Measurements from ENCODE around the gene KCNK6.

The KCNK6 gene

DNA sequence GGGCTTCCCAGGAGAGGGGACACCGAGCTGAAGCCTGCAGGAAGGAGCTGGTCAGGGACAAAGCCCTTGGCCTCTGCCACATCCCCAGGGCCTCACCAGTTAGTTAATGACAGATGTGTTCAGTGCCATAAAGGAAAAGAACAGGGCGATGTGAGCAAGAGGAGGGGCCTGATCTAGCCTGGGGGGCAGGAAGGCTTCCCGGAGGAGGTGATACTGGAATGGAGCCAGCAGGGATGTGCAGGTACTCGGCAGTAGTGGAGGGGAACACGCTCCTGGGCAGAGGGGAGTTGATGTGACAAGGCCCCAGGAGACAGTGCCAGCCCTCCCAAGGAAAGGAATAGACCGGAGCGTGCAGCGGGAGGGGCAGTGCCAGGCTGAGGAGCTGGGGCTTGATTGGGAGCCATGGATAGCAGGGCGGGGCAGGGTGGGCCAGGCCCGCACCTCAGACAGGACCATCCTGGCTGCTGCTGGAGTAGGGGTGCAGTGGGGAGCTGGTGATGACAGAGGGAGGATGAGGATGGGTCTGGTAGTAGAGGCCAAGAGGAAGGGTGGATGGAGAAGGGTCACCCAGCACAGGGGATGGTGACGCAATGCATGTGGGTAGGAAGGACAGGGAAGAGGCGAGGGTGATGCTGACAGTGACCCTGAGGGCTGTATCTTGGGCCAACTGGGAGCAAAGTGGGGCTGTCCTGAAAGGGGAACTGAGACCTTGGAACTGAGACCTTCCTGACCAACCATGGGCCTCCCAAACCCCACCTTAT, 11.5 kb upstream of the KCNK6 start:
- peaks cover 9% of the 10 kb centered on the region for H3K4me1 Mint-ChIP-seq (ENCODE audit: low read depth)
- no peaks in the 10 kb centered on the region for H3K9me3 Mint-ChIP-seq
- H3K4me3 Mint-ChIP-seq: no peak overlapping the region
- H3K27ac Mint-ChIP-seq: no peak overlapping the region
- H3K36me3 Mint-ChIP-seq (ENCODE audit: low read depth): peaks cover 18% of the 10 kb centered on the region
- H3K27me3 Mint-ChIP-seq (ENCODE audit: low read depth): no peaks in the 10 kb centered on the region

DNA sequence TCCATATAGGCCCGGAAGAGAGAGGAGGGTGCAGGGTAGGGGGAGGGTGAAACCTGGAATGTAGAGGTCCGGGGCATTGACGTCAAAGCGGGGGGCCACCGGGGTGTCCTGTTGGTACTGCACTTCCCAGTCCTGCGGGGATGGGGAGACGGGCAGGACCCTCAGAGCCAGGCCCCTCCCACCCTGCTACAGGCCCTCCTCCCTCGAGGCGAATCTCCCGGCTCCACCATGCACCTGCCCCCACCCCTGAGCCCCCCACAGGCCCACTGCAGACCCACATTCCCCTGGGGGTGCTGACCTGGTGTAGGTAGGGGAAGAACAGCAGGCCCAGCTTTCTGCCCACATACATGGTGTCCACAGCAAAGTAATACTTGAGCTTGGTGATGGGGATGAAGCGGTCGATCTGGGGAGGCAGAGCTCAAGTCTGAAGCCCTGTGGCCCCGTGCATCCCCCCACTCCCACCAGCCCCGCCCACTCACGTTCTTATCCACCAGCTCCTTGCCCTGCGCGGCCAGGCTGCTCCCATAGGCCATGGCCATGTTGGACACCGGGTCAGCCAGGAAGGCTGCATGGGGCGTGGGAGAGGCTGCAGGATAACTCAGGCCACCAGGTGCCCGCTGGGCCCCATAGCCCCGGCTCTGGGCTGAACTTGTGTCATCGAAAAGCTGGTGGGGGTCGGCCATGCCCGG, 10.6 kb upstream of the KCNK6 start:
- Mint-ChIP-seq H3K27me3 (ENCODE audit: low read depth) (no peaks in the 10 kb centered on the region), H3K27ac (no peak overlapping the region), H3K4me1 (ENCODE audit: low read depth) (peaks cover 9% of the 10 kb centered on the region), H3K36me3 (ENCODE audit: low read depth) (peaks cover 18% of the 10 kb centered on the region), H3K4me3 (no peak overlapping the region), H3K9me3 (no peaks in the 10 kb centered on the region)

DNA sequence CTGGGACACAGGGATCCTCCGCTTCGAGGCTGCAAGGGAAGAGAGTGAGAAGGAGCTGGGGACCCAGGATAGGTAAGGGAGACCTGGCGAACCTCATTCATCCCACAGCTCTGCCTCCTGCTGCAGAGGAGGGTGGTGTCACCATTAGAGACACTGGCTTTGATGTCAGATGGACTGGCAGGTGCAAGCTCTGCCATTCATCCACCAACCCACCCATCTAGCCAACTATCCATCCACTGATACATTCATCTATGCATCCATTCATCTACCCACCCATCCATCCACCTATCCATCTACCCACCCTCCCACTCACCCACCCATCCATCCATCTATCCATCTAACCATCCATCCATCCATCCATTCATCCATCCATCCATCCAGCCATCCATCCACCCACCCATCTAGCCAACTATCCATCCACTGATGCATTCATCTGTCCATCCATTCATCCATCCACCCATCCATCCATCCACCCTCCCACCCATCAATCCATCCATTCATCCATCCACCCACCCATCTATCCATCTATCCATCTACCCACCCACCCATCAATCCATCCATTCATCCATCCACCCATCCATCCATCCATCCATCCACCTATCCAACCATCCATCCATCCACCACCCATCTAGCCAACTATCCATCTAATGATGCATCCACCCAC, 9.9 kb upstream of the KCNK6 start:
- Mint-ChIP-seq H3K4me3 (no peak overlapping the region), H3K27me3 (ENCODE audit: low read depth) (no peaks in the 10 kb centered on the region), H3K36me3 (ENCODE audit: low read depth) (peaks cover 18% of the 10 kb centered on the region), H3K4me1 (ENCODE audit: low read depth) (peaks cover 11% of the 10 kb centered on the region), H3K9me3 (no peaks in the 10 kb centered on the region), H3K27ac (no peak overlapping the region)

DNA sequence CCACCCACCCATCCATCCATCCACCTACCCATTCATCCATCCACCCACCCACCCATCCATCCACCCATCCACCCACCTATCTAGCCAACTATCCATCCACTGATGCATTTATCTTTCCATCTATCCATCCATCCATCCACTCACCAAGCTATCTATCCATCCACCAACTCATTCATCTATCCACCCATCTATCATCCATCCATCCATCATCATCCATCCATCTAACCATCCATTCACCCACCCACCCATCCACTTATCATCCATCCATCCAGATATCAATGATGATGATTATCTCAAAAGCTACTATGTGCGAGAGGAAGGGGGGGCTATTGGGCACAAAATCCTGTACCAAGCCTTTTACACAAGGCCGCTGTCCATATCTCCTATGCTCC, 9.4 kb upstream of the KCNK6 start:
- Mint-ChIP-seq H3K36me3 (ENCODE audit: low read depth) (peaks cover 19% of the 10 kb centered on the region), H3K27me3 (ENCODE audit: low read depth) (no peaks in the 10 kb centered on the region), H3K27ac (no peak overlapping the region), H3K4me3 (no peak overlapping the region), H3K9me3 (no peaks in the 10 kb centered on the region), H3K4me1 (ENCODE audit: low read depth) (peaks cover 15% of the 10 kb centered on the region)

DNA sequence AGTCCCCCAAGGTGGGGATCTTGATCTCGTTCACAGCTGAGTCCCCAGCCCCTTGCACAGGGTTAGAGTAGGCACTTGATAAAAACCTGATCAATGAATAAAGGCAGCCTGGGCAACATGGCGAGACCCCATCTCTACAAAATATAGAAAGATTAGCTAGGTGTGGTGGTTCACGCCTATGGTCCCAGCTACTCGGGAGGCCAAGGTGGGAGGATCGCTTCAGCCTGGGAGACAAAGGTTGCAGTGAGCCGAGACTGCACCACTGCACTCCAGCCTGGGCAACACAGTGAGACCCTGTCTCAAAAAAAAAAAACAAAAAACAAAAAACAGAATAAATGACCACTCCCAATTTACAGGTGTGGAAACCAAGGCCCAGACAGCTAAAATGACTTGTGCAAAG, 8.7 kb upstream of the KCNK6 start:
- no peak overlapping the region for H3K27ac Mint-ChIP-seq
- H3K4me3 Mint-ChIP-seq: no peak overlapping the region
- peaks cover 15% of the 10 kb centered on the region for H3K4me1 Mint-ChIP-seq (ENCODE audit: low read depth)
- H3K27me3 Mint-ChIP-seq (ENCODE audit: low read depth): no peaks in the 10 kb centered on the region
- H3K9me3 Mint-ChIP-seq: no peaks in the 10 kb centered on the region
- peaks cover 19% of the 10 kb centered on the region for H3K36me3 Mint-ChIP-seq (ENCODE audit: low read depth)

DNA sequence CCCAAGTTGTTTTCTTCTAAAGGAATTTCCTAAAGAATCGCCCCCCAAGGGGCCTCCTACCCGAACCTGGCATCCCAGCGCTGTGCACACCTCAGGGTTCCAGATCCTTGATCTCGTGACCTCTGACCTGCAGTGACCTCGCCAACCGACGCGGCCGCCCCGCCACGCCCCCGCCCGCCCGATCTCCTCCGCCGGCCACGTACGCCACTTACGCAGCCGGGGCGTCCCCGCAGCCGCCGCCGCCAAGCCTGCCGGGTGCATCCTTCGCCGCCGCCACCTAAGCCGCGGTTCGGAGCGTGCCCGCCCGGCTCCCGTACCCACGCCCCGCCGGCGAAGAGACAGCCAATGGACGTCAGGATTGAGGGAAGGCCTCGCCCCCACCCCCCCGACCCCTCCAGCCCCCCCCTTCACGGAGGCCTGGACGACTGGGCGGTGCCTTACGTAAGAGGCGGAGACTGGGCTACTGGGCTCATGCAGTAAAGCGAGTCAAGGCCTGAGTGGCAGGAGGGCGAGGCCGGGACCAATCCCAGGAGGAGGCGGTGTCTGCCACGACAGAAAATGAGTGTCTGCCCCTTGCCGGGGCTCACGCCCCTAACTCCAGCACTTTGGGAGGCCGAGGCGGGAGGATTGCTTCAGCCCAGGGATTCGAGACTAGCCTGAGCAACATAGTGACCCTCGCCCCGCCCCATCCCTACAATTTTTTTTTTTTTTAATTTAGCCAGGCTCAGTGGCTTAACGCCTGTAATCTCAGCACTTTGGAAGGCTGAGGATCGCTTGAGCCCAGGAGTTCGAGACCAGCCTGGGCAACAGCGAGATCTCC, 3.8 kb upstream of the KCNK6 start, which contains the start of gene YIF1B:
Gene YIF1B, minus strand, starts transcription at position 291 of the 820 bp plus-strand sequence. Its CDS starts 30 bp downstream, at position 261.
- Mint-ChIP-seq H3K9me3 (no peaks in the 10 kb centered on the region), H3K36me3 (ENCODE audit: low read depth) (peaks cover 4% of the 10 kb centered on the region), H3K27ac (peak within 1 kb of the TSS; percentile 94), H3K4me3 (peak within 1 kb of the TSS; percentile 91), H3K4me1 (ENCODE audit: low read depth) (peaks cover 45% of the 10 kb centered on the region), H3K27me3 (ENCODE audit: low read depth) (no peaks in the 10 kb centered on the region)

DNA sequence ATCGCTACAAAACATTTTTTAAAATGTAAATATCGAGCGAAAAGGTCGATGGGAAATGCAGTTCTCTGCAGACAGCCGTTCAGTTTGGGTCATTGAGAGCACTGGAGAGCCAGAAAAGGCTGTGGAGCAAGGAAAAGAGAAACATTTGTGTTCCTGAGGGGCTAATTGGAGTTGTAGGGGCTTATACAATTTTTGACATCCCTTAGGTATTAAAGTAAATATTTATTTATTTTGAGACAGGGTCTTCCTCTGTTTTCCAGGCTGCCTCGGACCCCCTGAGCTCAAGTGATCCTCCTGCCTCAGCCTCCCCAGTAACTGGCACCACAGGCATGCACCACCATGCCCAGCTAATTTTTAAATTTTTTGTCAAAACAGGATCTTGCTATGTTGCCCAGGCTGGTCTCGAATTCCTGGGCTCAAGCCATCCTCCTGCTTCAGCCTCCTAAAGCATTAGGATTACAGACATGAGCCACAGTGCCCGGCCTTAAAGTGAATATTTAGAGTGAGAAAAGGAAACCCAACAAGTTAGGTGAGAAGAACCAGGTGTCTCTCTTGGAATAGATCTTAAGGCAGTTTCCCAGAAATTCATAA, 3.1 kb upstream of the KCNK6 start:
- peaks cover 50% of the 10 kb centered on the region for H3K4me1 Mint-ChIP-seq (ENCODE audit: low read depth)
- H3K4me3 Mint-ChIP-seq: peak overlapping the region; percentile 91
- peaks cover 1% of the 10 kb centered on the region for H3K36me3 Mint-ChIP-seq (ENCODE audit: low read depth)
- no peaks in the 10 kb centered on the region for H3K9me3 Mint-ChIP-seq
- H3K27ac Mint-ChIP-seq: peak overlapping the region; percentile 91
- H3K27me3 Mint-ChIP-seq (ENCODE audit: low read depth): no peaks in the 10 kb centered on the region

DNA sequence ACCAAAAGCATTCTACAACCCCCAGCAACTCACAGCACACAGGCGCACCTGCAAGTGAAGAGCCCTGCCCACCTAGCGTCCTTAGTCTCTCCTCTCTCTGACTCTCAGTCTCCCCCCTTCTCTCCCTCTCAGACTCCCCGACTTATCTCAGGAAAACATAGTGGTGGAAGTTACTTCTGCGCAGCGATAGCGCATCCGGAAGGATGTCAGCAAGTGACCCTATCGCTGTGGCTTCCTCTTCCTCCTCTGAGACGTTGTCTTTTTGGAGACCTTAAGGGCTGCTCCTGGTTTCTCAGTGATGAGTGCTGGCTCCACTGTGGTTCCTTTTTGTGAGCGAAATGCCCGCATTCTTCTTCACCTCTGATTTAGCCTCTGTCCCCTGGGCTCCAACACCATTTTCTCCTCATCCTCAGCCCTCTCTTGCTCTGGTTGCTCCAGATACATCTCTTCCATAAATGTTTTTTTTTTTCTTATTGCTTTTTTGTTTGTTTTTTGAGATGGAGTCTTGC, 2.5 kb upstream of the KCNK6 start:
- peak overlapping the region; percentile 91 for H3K4me3 Mint-ChIP-seq
- H3K4me1 Mint-ChIP-seq (ENCODE audit: low read depth): peaks cover 56% of the 10 kb centered on the region
- no peaks in the 10 kb centered on the region for H3K9me3 Mint-ChIP-seq
- H3K27ac Mint-ChIP-seq: peak overlapping the region; percentile 91
- H3K27me3 Mint-ChIP-seq (ENCODE audit: low read depth): no peaks in the 10 kb centered on the region
- H3K36me3 Mint-ChIP-seq (ENCODE audit: low read depth): peaks cover 1% of the 10 kb centered on the region

DNA sequence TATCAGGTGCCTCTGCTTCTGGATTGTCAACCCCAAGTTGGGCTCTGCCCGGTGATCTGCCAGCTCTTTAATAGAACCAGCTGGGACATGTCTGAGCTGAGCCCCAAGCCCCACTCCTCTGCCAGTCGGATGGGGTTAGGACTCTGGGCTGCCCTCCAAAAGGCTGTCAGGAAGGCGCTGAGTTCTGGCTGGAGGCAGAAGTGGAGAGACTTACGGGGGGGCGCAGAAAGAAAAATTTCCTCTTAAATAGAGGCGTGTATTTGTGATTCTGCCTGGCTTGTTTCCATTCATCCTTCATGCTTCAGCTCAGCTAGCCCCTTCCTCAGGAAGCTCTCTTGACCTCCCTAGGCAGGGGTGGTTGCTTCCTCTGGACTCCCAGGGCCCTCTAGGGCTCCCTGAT, 985 bp upstream of the KCNK6 start:
- H3K36me3 Mint-ChIP-seq (ENCODE audit: low read depth): peaks cover 1% of the 10 kb centered on the region
- H3K9me3 Mint-ChIP-seq: no peaks in the 10 kb centered on the region
- peak overlapping the region; percentile 57 for H3K27ac Mint-ChIP-seq
- peaks cover 56% of the 10 kb centered on the region for H3K4me1 Mint-ChIP-seq (ENCODE audit: low read depth)
- H3K27me3 Mint-ChIP-seq (ENCODE audit: low read depth): no peaks in the 10 kb centered on the region
- peak overlapping the region; percentile 79 for H3K4me3 Mint-ChIP-seq

DNA sequence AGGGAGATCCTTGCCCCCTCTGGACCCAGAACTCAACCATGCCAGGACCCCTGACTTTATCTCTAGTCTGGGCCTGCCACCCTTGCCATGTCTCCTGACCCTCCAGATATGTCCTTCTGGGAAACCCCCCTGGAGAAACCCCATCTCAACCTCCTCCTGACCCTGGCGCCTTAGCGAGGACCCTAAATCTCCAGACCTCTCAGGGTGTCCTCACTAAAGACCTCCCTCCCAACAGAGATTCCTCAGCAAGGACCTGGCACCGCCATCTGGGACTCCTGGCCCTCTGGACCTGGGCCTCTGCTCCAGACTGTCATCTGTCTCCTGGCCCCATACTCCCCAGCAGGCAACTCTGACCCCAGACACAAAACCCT, 1.3 kb downstream of the KCNK6 start:
- H3K36me3 Mint-ChIP-seq (ENCODE audit: low read depth): peaks cover 7% of the 10 kb centered on the region
- peak overlapping the region; percentile 82 for H3K4me3 Mint-ChIP-seq
- H3K27ac Mint-ChIP-seq: no peak overlapping the region
- H3K4me1 Mint-ChIP-seq (ENCODE audit: low read depth): peaks cover 53% of the 10 kb centered on the region
- H3K27me3 Mint-ChIP-seq (ENCODE audit: low read depth): no peaks in the 10 kb centered on the region
- no peaks in the 10 kb centered on the region for H3K9me3 Mint-ChIP-seq

DNA sequence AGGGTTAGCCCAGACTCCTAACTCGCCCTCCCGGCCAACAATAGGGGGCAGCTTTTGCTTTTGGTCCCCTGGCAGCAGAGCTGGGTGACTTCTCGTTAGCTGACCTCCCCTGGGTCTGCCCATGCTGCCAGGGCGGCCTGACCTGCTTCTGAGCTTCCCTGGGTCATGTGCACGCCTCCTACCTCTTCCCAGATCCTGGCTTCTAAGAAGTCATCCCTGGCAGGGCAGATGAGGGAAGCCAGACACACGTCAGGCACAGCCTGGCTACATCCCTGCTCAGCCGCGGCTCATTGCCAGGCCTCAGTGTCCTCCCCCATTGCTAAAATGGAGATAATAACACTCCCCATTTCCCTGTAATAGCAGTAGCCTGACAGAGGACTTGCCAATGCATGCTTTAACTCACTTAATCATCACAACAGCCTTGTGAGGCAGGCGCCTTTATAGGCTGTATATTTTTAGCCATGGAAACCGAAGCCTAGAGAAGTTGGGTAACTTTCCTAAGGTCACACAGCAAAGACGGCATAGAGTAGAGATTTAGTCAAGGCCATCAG, 2.1 kb downstream of the KCNK6 start:
- Mint-ChIP-seq H3K9me3 (no peaks in the 10 kb centered on the region), H3K4me1 (ENCODE audit: low read depth) (peaks cover 47% of the 10 kb centered on the region), H3K27me3 (ENCODE audit: low read depth) (no peaks in the 10 kb centered on the region), H3K27ac (peak overlapping the region; percentile 16), H3K4me3 (peak overlapping the region; percentile 82), H3K36me3 (ENCODE audit: low read depth) (peaks cover 7% of the 10 kb centered on the region)

DNA sequence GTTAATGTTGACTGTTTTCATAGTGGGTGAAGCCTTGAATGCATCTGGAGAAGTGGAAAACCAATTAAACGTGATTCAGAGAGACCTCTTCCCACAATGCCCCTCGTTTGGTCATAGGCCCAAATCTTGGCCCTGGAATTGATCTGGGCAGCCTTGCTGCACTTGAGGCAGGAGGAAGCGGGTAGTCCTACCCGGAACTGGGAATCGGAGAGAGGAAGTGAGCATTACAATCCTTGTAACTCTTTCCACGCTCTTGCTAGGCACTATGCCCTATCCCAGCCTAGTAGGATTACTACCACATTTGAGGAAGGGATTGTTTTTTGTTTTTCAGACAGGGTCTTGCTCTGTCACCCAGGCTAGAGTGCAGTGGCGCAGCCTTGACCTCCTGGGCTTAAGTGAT, 3.6 kb downstream of the KCNK6 start:
- no peak overlapping the region for H3K4me3 Mint-ChIP-seq
- H3K27ac Mint-ChIP-seq: no peak overlapping the region
- peaks cover 37% of the 10 kb centered on the region for H3K4me1 Mint-ChIP-seq (ENCODE audit: low read depth)
- H3K27me3 Mint-ChIP-seq (ENCODE audit: low read depth): no peaks in the 10 kb centered on the region
- H3K36me3 Mint-ChIP-seq (ENCODE audit: low read depth): peaks cover 13% of the 10 kb centered on the region
- no peaks in the 10 kb centered on the region for H3K9me3 Mint-ChIP-seq

DNA sequence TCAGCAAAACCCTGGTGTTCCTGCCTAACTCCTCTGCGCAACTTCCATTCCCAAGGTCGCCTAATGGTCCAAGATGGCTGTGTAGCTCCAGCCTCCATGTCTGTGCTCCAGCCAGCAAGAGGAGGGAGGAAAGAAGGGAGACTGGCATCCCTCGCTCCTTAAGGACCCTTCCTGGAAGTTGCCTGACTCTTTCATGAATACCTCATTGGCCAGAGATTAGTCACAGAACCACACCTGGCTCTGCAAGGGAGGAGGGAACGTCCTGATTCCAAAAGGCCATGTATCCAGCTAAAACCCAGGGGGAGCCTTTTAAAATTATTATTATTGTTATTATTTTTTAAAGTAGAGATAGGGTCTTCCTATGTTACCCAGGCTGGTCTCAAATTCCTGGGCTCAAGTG, 4.8 kb downstream of the KCNK6 start:
- H3K36me3 Mint-ChIP-seq (ENCODE audit: low read depth): peaks cover 16% of the 10 kb centered on the region

More for the DNA sequence above, 4.8 kb downstream of the KCNK6 start:
- no peaks in the 10 kb centered on the region for H3K9me3 Mint-ChIP-seq
- no peak overlapping the region for H3K4me3 Mint-ChIP-seq
- no peak overlapping the region for H3K27ac Mint-ChIP-seq
- no peaks in the 10 kb centered on the region for H3K27me3 Mint-ChIP-seq (ENCODE audit: low read depth)
- peaks cover 27% of the 10 kb centered on the region for H3K4me1 Mint-ChIP-seq (ENCODE audit: low read depth)
